Upper lobe of left lung (tissue), 4 donors: Measurements from ENCODE around the gene IGFBP5.

Experiments used
- EP300 ChIP-seq, 4 donors: sonication (generic); formaldehyde crosslinking; IDR thresholded peaks; one replicate each; pipeline ENCODE4 v1.5.1; 2017; ENCODE audit warnings: antibody characterized with exemption in 4 of 4, control low read depth in 2 of 4
- POLR2AphosphoS5 ChIP-seq, 2 donors: sonication (generic); formaldehyde crosslinking; IDR thresholded peaks; one replicate each; pipeline ENCODE4 v1.5.1; 2017; ENCODE audit warnings: antibody characterized with exemption in 2 of 2
- TF ChIP-seq, protein P1 (sequence below), 6 experiments: fragments of 450-650 bp in 4 of 6; fragments of 200-600 bp in 2 of 6; sonication (generic) in 2 of 6; IDR thresholded peaks; one replicate each; pipeline ENCODE4 v1.5.1; 2016 to 2019; ENCODE audit warnings: antibody characterized with exemption in 6 of 6

DNA sequence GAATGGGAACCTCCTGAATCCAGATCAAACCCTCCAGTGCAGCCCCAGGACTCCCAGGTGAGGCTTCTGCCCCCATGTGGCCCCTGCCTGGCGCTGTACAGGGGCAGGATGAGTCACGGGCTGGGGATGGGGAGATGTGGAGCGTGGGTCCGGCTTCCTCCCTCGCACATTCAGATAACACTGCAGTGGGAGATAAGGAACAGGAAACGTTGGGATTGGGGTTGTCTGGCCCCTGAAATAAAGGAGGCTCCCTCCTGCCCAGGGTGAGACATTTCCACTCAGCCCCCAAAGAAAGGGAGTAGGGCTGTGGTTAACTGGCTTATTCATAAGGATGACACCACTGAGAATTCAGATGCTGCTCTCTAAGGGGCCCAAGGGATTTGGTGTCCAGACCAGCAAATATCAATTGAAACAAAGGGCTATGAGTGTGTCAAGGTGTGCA lies 30.7 kb downstream of the IGFBP5 start:
- TF ChIP-seq, protein P1, sequence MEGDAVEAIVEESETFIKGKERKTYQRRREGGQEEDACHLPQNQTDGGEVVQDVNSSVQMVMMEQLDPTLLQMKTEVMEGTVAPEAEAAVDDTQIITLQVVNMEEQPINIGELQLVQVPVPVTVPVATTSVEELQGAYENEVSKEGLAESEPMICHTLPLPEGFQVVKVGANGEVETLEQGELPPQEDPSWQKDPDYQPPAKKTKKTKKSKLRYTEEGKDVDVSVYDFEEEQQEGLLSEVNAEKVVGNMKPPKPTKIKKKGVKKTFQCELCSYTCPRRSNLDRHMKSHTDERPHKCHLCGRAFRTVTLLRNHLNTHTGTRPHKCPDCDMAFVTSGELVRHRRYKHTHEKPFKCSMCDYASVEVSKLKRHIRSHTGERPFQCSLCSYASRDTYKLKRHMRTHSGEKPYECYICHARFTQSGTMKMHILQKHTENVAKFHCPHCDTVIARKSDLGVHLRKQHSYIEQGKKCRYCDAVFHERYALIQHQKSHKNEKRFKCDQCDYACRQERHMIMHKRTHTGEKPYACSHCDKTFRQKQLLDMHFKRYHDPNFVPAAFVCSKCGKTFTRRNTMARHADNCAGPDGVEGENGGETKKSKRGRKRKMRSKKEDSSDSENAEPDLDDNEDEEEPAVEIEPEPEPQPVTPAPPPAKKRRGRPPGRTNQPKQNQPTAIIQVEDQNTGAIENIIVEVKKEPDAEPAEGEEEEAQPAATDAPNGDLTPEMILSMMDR (IDR thresholded peaks at IDR 0.05), result no peak
- TF ChIP-seq EP300 (IDR thresholded peaks at IDR 0.05) (no peak), POLR2AphosphoS5 (IDR thresholded peaks at IDR 0.05) (no peak)
